ENCODE results near the gene TMEM263. TPM values are rescaled to one million over a fixed set of nuclear protein-coding genes. Genes with fewer than 3 reads are reported as not detected.

TMEM263 gene
- total RNA-seq, 2 donors from 2014 or later, result 46.4 to 59.7 TPM

DNA sequence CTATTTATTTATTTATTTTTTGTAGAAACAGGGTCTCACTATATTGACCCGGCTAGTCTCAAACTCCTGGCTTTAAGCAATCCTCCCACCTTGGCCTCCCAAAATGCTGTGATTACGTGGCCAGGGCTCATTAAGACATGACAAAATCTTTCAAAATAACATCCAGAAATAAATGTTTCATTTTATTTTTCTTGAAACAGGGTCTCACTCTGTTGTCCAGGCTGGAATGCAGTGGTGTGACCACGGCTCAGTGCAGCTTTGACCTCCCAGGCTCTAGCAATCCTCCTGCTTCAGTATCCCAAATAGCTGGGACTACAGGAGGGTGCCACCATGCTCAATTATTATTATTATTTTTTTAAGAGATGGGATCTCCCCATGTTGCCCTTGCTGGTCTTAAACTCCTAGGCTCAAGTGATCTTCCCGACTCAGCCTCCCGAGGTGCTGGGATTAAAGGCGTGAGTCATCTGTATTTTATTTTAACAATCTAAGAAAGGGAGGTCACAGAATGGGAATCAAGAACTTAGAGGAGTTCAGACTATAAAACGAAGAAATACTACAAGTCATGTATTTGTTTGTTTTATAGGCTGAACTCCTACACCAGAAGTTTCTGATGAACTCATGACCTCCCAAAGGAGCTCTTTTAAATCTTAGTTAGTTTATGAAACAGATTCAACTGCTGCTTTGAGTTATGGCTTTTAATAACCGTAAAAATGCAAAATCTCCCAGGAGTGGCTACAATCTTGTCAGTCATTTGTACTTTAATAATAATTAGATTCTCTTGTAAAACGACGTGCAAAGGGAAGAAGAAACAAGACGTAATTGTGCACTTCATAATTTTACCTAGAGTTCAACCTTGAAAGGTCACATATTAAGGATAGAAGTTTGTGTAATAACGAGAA is 2.1 kb upstream of the TMEM263 start:
- H3K4me1 ChIP-seq, result peaks cover 0 to 26% of the 10 kb centered on the region in 2 donors
- TF ChIP-seq, protein P1, sequence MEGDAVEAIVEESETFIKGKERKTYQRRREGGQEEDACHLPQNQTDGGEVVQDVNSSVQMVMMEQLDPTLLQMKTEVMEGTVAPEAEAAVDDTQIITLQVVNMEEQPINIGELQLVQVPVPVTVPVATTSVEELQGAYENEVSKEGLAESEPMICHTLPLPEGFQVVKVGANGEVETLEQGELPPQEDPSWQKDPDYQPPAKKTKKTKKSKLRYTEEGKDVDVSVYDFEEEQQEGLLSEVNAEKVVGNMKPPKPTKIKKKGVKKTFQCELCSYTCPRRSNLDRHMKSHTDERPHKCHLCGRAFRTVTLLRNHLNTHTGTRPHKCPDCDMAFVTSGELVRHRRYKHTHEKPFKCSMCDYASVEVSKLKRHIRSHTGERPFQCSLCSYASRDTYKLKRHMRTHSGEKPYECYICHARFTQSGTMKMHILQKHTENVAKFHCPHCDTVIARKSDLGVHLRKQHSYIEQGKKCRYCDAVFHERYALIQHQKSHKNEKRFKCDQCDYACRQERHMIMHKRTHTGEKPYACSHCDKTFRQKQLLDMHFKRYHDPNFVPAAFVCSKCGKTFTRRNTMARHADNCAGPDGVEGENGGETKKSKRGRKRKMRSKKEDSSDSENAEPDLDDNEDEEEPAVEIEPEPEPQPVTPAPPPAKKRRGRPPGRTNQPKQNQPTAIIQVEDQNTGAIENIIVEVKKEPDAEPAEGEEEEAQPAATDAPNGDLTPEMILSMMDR (IDR thresholded peaks at IDR 0.05), result no peak
- H3K36me3 ChIP-seq, result no peaks in the 10 kb centered on the region
- peak overlapping the region in 1 of 2 donors; percentile 99 for H3K27ac ChIP-seq
- DNase-seq (ENCODE audit: low spot score), result no peak
- no peaks in the 10 kb centered on the region for H3K9me3 ChIP-seq
- no peak overlapping the region for H3K4me3 ChIP-seq
- no peaks in the 10 kb centered on the region for H3K27me3 ChIP-seq

DNA sequence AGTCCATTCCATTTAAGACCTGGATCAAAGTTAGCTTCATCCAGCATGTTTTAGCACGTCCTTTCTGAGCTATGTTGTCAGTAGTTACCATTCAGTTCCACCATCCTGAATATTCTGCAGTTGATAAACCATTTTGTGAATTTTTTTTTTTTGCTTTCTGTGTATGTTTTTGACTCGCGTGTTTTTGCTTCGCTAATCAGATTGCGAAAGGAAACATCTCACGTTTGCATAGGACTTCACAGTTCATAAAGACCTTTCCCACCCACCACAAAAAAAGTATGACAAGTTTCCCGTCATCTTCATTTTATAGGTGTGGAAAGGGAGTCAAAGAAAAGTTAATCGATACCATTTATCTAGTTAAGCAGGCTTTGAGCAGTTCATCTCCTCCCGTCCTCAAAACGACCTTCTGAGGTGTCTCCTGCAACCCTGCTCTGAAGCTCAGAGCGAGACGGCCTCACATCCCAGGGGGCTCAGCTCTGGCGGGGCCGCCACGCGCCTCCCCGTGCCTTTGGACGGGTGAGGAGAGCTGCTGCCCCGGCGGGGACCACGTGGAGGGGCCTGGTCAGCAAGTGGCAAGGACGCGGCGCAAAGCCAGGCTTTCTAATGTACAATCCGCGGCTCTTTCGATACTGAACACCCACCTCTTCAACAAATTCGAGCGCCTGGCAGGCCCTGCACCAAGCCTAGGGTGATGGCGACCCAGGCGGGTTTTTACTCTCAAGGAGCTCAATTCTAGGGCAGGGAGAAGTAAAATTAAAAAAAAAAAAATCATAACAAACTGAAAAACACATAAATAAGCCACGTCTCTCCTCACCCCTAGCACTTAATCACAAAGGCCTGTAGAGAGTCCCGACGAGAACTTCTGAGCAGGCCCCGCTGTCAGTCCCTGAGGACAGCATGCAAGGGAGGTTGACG is 988 bp upstream of the TMEM263 start:
- peak overlapping the region; percentile 92 to 97 for H3K4me3 ChIP-seq
- H3K27me3 ChIP-seq, result no peaks in the 10 kb centered on the region
- TF ChIP-seq, protein P1 (IDR thresholded peaks at IDR 0.05), result no peak
- no peaks in the 10 kb centered on the region for H3K9me3 ChIP-seq
- H3K27ac ChIP-seq, result peak overlapping the region; percentile 99
- DNase-seq (ENCODE audit: low spot score), result peak; percentile 59
- H3K36me3 ChIP-seq, result no peaks in the 10 kb centered on the region
- H3K4me1 ChIP-seq, result peaks cover 0 to 37% of the 10 kb centered on the region in 2 donors

DNA sequence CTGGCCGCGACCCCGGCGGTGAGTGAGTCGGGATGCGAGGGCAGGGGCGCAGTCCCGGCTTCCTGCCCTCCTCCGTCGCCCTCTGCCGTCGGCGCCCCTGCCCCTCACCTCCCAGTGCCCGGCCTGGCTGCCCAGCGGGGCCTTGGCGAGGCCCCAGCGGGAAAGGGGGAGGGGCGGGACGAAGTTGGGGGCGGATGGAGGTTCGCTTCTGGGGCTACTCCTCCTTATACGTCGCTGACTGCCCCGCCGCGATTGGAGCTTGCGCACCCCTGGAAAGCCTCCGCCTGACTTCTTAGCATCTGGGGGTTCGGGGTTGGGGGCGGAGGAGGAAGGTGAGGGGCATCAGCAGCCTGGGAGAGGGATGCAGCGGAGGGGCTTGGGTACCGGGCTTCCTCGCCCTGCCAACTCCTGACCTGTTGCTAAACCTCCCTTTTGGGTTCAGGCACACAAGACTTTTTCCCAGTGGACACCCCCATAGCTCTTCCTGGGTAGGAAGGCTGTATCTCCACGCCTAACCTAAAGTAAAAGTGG is 406 bp downstream of the TMEM263 start:
- DNase-seq (ENCODE audit: low spot score), result peak; percentile 69
- TF ChIP-seq, protein P1 (IDR thresholded peaks at IDR 0.05), result peak; percentile 23 to 53
- Histone ChIP-seq H3K27me3 (no peaks in the 10 kb centered on the region), H3K27ac (peak overlapping the region; percentile 99), H3K4me1 (peaks cover 0 to 47% of the 10 kb centered on the region in 2 donors), H3K9me3 (no peaks in the 10 kb centered on the region), H3K36me3 (no peaks in the 10 kb centered on the region), H3K4me3 (peak overlapping the region; percentile 92 to 97)

DNA sequence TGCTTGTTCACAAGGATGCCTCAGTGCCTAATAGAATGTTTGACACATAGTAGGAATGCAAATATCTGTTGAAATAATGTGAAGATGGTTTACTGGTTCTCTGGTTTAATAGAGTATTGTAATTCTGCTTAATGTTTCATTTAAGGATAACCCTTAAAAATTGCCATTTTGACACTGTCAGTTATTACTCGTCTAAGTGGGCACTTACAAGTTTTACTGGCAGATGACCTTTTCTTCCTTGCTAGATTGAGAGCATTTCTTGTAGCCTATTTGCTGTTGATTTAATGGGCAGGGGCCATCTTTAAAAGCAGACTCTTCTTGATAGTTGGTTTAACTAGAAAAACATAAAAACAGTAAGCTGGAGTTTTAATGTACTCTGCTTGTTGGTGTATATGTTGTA is 1.9 kb downstream of the TMEM263 start:
- H3K4me1 ChIP-seq, result peaks cover 0 to 60% of the 10 kb centered on the region in 2 donors

DNA sequence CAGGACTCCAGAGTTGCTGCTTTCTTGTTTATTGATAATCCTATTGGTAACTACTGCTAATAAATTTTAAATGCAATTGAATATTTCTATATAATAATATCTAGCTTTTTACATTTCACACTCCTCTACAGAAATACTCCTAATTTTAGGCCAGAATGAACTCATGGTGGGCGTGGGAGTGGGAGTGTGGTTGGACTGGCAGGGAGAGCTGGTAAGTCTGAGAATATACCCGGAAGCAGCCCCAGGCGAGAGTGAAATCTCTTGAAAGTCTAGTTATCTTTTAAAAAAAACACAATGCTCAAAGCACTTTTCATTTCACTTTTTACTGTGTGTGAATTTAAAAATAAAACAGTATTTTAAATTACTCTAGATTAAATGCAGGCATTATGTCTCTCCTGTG is 4.7 kb downstream of the TMEM263 start:
- Histone ChIP-seq H3K36me3 (peaks cover 4% of the 10 kb centered on the region), H3K27me3 (no peaks in the 10 kb centered on the region), H3K4me1 (peaks cover 0 to 61% of the 10 kb centered on the region in 2 donors), H3K27ac (no peak overlapping the region), H3K9me3 (no peaks in the 10 kb centered on the region), H3K4me3 (no peak overlapping the region)
- TF ChIP-seq, protein P1 (IDR thresholded peaks at IDR 0.05), result no peak
- no peak for DNase-seq (ENCODE audit: low spot score)

More for the DNA sequence above, 1.9 kb downstream of the TMEM263 start:
- H3K27me3 ChIP-seq, result no peaks in the 10 kb centered on the region
- no peaks in the 10 kb centered on the region for H3K9me3 ChIP-seq
- DNase-seq (ENCODE audit: low spot score), result no peak
- TF ChIP-seq, protein P1 (IDR thresholded peaks at IDR 0.05), result no peak
- H3K36me3 ChIP-seq, result no peaks in the 10 kb centered on the region
- H3K4me3 ChIP-seq, result peak overlapping the region; percentile 92 to 97
- peak overlapping the region in 1 of 2 donors; percentile 99 for H3K27ac ChIP-seq
